Measurements from ENCODE around the gene SLC16A7.
"Not testable (repeated sequence)": the region's sequence is repeated elsewhere in the genome, so short reads cannot be mapped to it uniquely, and the experiment has no call there.

DNA sequence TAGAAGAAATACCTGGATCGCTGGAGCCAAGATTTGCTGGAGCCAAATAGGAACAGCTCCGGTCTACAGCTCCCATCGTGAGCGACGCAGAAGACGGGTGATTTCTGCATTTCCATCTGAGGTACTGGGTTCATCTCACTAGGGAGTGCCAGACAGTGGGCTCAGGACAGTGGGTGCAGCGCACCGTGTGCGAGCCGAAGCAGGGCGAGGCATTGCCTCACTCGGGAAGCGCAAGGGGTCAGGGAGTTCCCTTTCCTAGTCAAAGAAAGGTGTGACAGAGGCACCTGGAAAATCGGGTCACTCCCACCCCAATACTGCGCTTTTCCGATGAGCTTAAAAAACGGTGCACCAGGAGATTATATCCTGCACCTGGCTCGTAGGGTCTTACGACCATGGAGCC lies 155.3 kb downstream of the SLC16A7 start:
- not testable (repeated sequence) for TF ChIP-seq CTCF, POLR2A (IDR thresholded peaks at IDR 0.05)
